Parathyroid adenoma (tissue), 2 donors: ENCODE measurements around the gene PTTG1IP.

Source experiments
- H2AFZ ChIP-seq: fragments of 300-600 bp; sonication (generic); one replicate; pipeline ENCODE4 v1.7.0; 2017; ENCODE audit warnings: antibody characterized with exemption, mild to moderate bottlenecking
- H3K27ac ChIP-seq: fragments of 300-600 bp; sonication (generic); one replicate; pipeline ENCODE4 v1.7.0; 2017
- H3K27me3 ChIP-seq: fragments of 300-600 bp; sonication (generic); one replicate; pipeline ENCODE4 v1.7.0; 2017; ENCODE audit warnings: low read length; ENCODE audit not compliant: control insufficient read depth, insufficient read depth
- H3K36me3 ChIP-seq: fragments of 300-600 bp; sonication (generic); one replicate; pipeline ENCODE4 v1.7.0; 2017; ENCODE audit warnings: low read length; ENCODE audit not compliant: control insufficient read depth, insufficient read depth
- H3K4me1 ChIP-seq: fragments of 300-600 bp; sonication (generic); one replicate; pipeline ENCODE4 v1.7.0; 2017; ENCODE audit warnings: control low read depth
- H3K4me2 ChIP-seq: fragments of 300-600 bp; sonication (generic); one replicate; pipeline ENCODE4 v1.7.0; 2017; ENCODE audit warnings: low read length
- H3K4me3 ChIP-seq: fragments of 300-600 bp; sonication (generic); one replicate; pipeline ENCODE4 v1.7.0; 2017; ENCODE audit warnings: low read depth, low read length
- H3K79me2 ChIP-seq: fragments of 300-600 bp; sonication (generic); one replicate; pipeline ENCODE4 v1.7.0; 2017; ENCODE audit warnings: control low read depth
- H3K9ac ChIP-seq: fragments of 300-600 bp; sonication (generic); one replicate; pipeline ENCODE4 v1.7.0; 2017; ENCODE audit warnings: mild to moderate bottlenecking
- H3K9me3 ChIP-seq: fragments of 300-600 bp; sonication (generic); one replicate; pipeline ENCODE4 v1.7.0; 2017; ENCODE audit warnings: low read length; ENCODE audit not compliant: control insufficient read depth
- CTCF ChIP-seq: fragments of 300-600 bp; sonication (generic); IDR thresholded peaks from one replicate; pipeline ENCODE4 v1.7.0; 2017; ENCODE audit warnings: antibody characterized with exemption, mild to moderate bottlenecking
- donor health status: primary hyperparathyroidism.

Gene PTTG1IP

GRCh38 chr21:44822484-44823178 is 50.9 kb downstream of the PTTG1IP start:
- H3K4me1 ChIP-seq = no peaks in the 10 kb centered on the region
- no peak overlapping the region for H3K4me2 ChIP-seq
- no peak overlapping the region for H3K4me3 ChIP-seq
- H3K27me3 ChIP-seq = no peaks in the 10 kb centered on the region
- no peaks in the 10 kb centered on the region for H3K79me2 ChIP-seq
- H3K27ac ChIP-seq = no peak overlapping the region
- H3K9ac ChIP-seq = no peak overlapping the region
- H3K36me3 ChIP-seq = no peaks in the 10 kb centered on the region
- H2AFZ ChIP-seq = no peak overlapping the region
- TF ChIP-seq CTCF = no peak
- H3K9me3 ChIP-seq = no peaks in the 10 kb centered on the region

- no peak overlapping the region for H2AFZ ChIP-seq
- H3K9me3 ChIP-seq = no peaks in the 10 kb centered on the region
- H3K79me2 ChIP-seq = no peaks in the 10 kb centered on the region
- H3K9ac ChIP-seq = no peak overlapping the region
- no peak overlapping the region for H3K27ac ChIP-seq
- no peaks in the 10 kb centered on the region for H3K4me1 ChIP-seq
- H3K36me3 ChIP-seq = no peaks in the 10 kb centered on the region
- no peak for TF ChIP-seq CTCF
- no peak overlapping the region for H3K4me2 ChIP-seq
- no peak overlapping the region for H3K4me3 ChIP-seq
- no peaks in the 10 kb centered on the region for H3K27me3 ChIP-seq
Measured at GRCh38 chr21:44820851-44821250, 52.6 kb downstream of the PTTG1IP start.

GRCh38 chr21:44819283-44820243 is 53.9 kb downstream of the PTTG1IP start:
- H3K27ac ChIP-seq = no peak overlapping the region
- no peaks in the 10 kb centered on the region for H3K79me2 ChIP-seq
- no peaks in the 10 kb centered on the region for H3K9me3 ChIP-seq
- H2AFZ ChIP-seq = no peak overlapping the region
- H3K4me1 ChIP-seq = no peaks in the 10 kb centered on the region
- no peak overlapping the region for H3K4me3 ChIP-seq
- no peaks in the 10 kb centered on the region for H3K27me3 ChIP-seq
- H3K9ac ChIP-seq = no peak overlapping the region
- no peak overlapping the region for H3K4me2 ChIP-seq
- H3K36me3 ChIP-seq = no peaks in the 10 kb centered on the region
- TF ChIP-seq CTCF = no peak

GRCh38 chr21:44818640-44819011 is 54.9 kb downstream of the PTTG1IP start:
- peak overlapping the region; percentile 85 for H2AFZ ChIP-seq
- peak overlapping the region; percentile 49 for H3K27ac ChIP-seq
- H3K4me1 ChIP-seq = no peaks in the 10 kb centered on the region
- H3K4me3 ChIP-seq = peak overlapping the region; percentile 41
- no peaks in the 10 kb centered on the region for H3K36me3 ChIP-seq
- H3K27me3 ChIP-seq = no peaks in the 10 kb centered on the region
- H3K9ac ChIP-seq = no peak overlapping the region
- no peaks in the 10 kb centered on the region for H3K9me3 ChIP-seq
- H3K79me2 ChIP-seq = no peaks in the 10 kb centered on the region
- TF ChIP-seq CTCF = no peak
- H3K4me2 ChIP-seq = peak overlapping the region; percentile 68
